Left cardiac atrium (tissue), 2 donors: ENCODE data around the gene KIF1B. TPM values are rescaled to one million over a fixed set of nuclear protein-coding genes. Genes with fewer than 3 reads are reported as not detected.

Source experiments
- microRNA-seq, 2 donors: library from miRNA; unstranded; fragments of <30 nt; microRNA quantifications; one replicate each; pipeline ENCODE4 v1.2.0, GENCODE V29; 2020
- total RNA-seq, 2 donors: library from RNA; stranded (reverse); fragmentation: NEBNext Ultra II Directional; extraction: Animal tissue kit (Norgen Biotek cat#: 25700); gene quantifications; one replicate each; pipeline ENCODE4 v1.2.1, GENCODE V29; 2021
- donor health status: DM: no; HTN: yes; CAD: no; lungs with severe emphysema.
- donor health status: DM: yes; HTN: yes; CAD: no.

KIF1B gene
- total RNA-seq, 2 donors from 2014 or later, result 46.1 to 54.2 TPM

Small RNAs within 50 kb of the gene (microRNA-seq; reads per million reads assigned to microRNA genes)
- gene MIR1273D, result 0 reads per million in 2 donors

Other genes starting within 250 kb of the KIF1B start
- 10 to 100 TPM; 24.8 to 29.9 TPM for gene RBP7, start 213.3 kb upstream of the KIF1B start, total RNA-seq
- 10 to 100 TPM; 42.9 to 47.8 TPM for gene UBE4B, start 177.6 kb upstream of the KIF1B start, total RNA-seq
- 10 to 100 TPM; 58.8 to 65.5 TPM for gene PGD, start 188.5 kb downstream of the KIF1B start, total RNA-seq
- gene CENPS, start 219.9 kb downstream of the KIF1B start, total RNA-seq, result 1 to 10 TPM; 4.1 to 5.0 TPM
- gene CORT, start 239.5 kb downstream of the KIF1B start, total RNA-seq, result not detected